ENCODE results near the gene MAEL.
A peak's percentile ranks its signal among the peaks of the same experiment; 100 is the strongest.

Gene MAEL

GRCh38 chr1:167056529-167057231 is 67.6 kb downstream of the MAEL start:
- DNase-seq (ENCODE audit: low read depth in 2 of 2) = no peak

- no peak for DNase-seq (ENCODE audit: low read depth in 2 of 2)
Observed at GRCh38 chr1:167057241-167057688, 68.2 kb downstream of the MAEL start.

- DNase-seq (ENCODE audit: low read depth in 2 of 2) = peak; percentile 32 to 44
Observed at GRCh38 chr1:167059045-167059808, 70.1 kb downstream of the MAEL start.

GRCh38 chr1:167059809-167060107 is 70.7 kb downstream of the MAEL start:
- DNase-seq (ENCODE audit: low read depth in 2 of 2) = no peak

- DNase-seq (ENCODE audit: low read depth in 2 of 2) = no peak
Observed at GRCh38 chr1:167060141-167061072, 71.3 kb downstream of the MAEL start.

- DNase-seq (ENCODE audit: low read depth in 2 of 2) = no peak
Observed at GRCh38 chr1:167061073-167061464, 72.0 kb downstream of the MAEL start.

GRCh38 chr1:167064621-167065020 is 75.5 kb downstream of the MAEL start:
- no peak for DNase-seq (ENCODE audit: low read depth in 2 of 2)

- DNase-seq (ENCODE audit: low read depth in 2 of 2) = no peak
Observed at GRCh38 chr1:167065471-167065870, 76.4 kb downstream of the MAEL start.

- peak; percentile 44 to 63 for DNase-seq (ENCODE audit: low read depth in 2 of 2)
Observed at GRCh38 chr1:167066333-167067122, 77.4 kb downstream of the MAEL start.

GRCh38 chr1:167067904-167068303 is 78.8 kb downstream of the MAEL start:
- no peak for DNase-seq (ENCODE audit: low read depth in 2 of 2)

GRCh38 chr1:167068761-167069160 is 79.7 kb downstream of the MAEL start:
- DNase-seq (ENCODE audit: low read depth in 2 of 2) = no peak

GRCh38 chr1:167071286-167071685 is 82.2 kb downstream of the MAEL start:
- DNase-seq (ENCODE audit: low read depth in 2 of 2) = no peak
